ENCODE results near the gene NELFE. TPM values are rescaled to one million over a fixed set of nuclear protein-coding genes. Genes with fewer than 3 reads are reported as not detected.
"Not testable (repeated sequence)": the region's sequence is repeated elsewhere in the genome, so short reads cannot be mapped to it uniquely, and the experiment has no call there.

The NELFE gene, protein sequence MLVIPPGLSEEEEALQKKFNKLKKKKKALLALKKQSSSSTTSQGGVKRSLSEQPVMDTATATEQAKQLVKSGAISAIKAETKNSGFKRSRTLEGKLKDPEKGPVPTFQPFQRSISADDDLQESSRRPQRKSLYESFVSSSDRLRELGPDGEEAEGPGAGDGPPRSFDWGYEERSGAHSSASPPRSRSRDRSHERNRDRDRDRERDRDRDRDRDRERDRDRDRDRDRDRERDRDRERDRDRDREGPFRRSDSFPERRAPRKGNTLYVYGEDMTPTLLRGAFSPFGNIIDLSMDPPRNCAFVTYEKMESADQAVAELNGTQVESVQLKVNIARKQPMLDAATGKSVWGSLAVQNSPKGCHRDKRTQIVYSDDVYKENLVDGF
- polyA plus RNA-seq (ENCODE audit: insufficient read length), result 69.7 TPM

DNA sequence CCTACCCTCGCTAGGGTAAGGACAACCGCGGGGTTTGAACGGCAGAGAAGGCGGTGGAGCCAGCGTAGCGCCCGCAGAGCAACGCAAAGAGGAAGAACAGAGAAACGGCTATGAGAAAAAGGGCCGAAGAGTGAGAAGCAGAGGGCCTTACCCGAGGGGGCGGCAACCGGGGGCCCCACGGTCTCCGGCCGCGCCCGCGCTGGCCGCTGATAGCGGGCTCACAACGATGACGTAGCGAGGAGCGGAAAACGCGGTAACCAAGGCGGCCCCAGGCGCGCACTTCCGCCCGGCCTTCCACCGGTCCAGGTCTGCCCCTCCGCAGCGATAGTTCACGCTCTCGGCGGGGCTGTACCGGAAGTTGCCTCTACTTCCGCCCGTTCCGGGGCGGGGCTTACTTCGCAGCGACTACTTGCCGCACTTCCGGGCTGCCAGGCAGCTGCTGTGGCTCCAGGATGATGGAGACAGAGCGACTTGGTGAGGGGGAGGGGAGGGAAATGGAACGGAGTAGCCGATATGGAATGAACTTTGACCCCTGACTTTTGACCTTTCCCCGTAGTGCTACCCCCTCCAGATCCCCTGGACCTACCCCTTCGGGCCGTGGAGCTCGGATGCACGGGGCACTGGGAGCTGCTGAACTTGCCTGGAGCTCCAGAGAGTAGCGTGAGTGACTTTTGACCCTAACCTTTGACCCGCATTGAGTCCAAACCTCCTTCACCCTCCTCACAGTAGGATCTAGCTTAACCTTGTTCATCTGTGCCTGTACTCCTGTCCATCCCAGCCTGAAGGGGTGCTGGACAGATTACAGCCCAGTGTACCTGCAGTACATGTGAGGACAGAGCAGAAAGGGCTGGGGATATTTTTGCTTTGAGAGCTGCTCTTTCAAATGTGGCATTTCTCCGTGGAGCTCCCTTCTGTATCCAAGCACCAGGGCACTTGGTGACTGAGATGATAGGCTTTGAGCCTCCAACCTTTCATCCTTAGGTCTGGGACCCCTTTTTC lies at the start of gene NELFE, which contains the start of gene SKIC2:
Gene NELFE (minus strand): TSS at position 231 of the 999 bp plus-strand sequence. CDS start 525 bp downstream, outside the sequence.
Gene SKIC2 (plus strand): TSS at position 435 of the 999 bp plus-strand sequence. CDS start 18 bp downstream, at position 453.
- peak; percentile 98 for DNase-seq

DNA sequence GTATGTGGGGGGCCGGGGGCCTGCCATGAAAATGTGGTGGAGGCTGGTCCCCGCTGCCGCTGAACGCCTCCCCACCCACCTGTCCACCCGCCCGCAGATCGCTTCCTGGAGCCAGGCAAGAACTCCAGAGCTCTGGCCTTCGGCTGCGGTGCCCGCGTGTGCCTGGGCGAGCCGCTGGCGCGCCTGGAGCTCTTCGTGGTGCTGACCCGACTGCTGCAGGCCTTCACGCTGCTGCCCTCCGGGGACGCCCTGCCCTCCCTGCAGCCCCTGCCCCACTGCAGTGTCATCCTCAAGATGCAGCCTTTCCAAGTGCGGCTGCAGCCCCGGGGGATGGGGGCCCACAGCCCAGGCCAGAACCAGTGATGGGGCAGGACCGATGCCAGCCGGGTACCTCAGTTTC lies 49.3 kb upstream of the NELFE start:
- DNase-seq, result not testable (repeated sequence)

DNA sequence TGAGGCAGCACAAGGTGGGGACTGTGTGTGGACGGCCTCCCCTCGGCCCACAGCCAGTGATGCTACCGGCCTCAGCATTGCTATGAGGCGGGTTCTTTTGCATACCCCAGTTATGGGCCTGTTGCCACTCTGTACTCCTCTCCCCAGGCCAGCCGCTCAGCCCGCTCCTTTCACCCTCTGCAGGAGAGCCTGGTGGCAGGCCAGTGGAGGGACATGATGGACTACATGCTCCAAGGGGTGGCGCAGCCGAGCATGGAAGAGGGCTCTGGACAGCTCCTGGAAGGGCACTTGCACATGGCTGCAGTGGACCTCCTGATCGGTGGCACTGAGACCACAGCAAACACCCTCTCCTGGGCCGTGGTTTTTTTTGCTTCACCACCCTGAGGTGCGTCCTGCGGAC lies 48.3 kb upstream of the NELFE start:
- DNase-seq, result not testable (repeated sequence)

DNA sequence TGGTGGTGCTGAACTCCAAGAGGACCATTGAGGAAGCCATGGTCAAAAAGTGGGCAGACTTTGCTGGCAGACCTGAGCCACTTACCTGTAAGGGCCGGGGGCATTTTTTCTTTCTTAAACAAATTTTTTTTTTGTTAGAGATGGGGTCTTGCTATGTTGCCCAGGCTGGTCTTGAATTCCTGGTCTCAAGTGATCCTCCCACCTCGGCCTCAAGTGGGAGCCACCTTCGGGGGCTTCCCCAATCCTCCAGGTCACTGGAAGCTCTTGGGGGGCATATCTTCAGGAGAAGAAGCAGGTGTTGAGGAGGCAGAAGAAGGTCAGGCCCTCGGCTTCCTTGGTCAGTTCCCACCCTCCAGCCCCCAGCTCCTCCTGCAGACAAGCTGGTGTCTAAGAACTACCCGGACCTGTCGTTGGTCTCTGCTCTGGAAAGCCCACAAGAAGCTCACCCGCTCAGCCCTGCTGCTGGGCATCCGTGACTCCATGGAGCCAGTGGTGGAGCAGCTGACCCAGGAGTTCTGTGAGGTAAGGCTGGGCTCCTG lies 47.3 kb upstream of the NELFE start:
- not testable (repeated sequence) for DNase-seq

DNA sequence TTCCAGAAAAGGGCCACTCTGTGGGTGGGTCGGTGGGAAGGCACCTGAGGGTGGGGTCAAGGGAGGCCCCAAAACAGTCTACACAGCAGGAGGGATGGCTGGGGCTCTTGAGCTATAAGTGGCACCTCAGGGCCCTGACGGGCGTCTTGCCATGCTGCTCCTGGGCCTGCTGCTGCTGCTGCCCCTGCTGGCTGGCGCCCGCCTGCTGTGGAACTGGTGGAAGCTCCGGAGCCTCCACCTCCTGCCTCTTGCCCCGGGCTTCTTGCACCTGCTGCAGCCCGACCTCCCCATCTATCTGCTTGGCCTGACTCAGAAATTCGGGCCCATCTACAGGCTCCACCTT lies 46.7 kb upstream of the NELFE start:
- DNase-seq, result not testable (repeated sequence)

DNA sequence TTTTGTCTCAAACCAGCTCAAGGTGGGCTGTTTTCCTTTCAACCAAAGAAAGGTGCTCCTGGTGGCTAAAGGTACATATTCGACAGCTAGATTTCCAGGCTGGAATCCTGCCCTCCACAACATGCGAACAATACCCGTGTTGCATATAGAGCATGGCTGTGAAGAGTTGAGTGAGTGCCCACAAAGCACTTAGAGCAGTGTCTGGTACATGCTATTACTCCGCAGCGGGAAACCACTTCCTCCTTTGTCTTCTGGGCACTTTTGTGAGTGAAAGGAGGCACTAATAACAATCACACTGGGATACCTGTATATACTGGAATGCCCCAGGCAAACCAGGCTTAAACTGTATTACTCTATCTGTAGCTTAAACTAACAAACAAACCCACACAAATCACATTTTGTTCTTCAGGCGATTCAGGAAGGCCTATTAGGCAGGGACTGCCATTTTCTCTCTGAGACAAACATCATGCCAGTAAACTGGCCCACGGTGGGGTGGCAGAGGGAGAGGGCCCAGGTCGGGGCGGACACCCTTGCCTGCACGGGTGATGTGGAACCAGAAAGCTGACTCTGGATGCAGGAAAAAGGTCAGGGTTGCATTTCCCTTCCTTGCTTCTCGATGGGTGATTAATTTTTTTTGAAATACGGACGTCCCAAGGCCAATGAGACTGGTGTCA lies 46.2 kb upstream of the NELFE start:
- not testable (repeated sequence) for DNase-seq

DNA sequence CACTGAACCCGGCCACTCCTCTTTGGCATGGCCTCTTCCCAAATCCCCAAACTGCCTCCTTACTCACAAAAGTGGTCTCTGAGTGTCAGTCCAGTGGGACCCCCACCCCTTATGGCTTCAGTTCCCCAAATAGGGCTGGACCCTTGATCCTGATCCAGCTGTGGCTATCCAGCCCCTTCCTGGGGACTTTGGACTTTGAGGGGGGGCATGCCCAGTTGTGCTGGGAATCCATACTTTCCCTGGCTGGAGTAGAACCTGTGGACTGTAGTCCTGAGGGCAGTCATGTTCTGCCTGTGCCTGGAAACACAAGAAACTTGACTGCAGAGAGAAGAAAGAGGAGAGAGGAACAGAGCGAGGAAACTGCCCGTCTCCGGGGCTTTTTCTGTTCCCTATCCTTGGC lies 45.6 kb upstream of the NELFE start:
- not testable (repeated sequence) for DNase-seq

DNA sequence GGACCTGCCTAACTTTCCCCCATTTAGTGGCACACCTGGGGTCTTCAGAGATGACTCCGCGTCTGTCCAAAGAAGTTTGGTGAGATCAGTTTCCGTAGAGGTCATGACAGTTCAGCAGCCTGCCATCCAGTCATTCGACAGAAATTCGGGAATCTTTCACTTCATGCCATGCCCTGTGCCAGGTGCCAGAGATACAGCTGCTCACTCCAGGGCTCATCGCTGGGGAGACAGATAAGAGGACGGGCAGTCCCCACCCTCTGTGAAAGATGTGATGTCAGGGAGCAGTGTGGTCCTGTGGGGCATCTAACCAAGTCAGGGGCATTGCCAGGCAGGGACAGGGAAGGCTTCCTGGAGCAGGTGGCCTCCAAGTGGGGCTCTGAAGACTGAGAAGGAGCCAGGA lies 44.5 kb upstream of the NELFE start:
- not testable (repeated sequence) for DNase-seq

DNA sequence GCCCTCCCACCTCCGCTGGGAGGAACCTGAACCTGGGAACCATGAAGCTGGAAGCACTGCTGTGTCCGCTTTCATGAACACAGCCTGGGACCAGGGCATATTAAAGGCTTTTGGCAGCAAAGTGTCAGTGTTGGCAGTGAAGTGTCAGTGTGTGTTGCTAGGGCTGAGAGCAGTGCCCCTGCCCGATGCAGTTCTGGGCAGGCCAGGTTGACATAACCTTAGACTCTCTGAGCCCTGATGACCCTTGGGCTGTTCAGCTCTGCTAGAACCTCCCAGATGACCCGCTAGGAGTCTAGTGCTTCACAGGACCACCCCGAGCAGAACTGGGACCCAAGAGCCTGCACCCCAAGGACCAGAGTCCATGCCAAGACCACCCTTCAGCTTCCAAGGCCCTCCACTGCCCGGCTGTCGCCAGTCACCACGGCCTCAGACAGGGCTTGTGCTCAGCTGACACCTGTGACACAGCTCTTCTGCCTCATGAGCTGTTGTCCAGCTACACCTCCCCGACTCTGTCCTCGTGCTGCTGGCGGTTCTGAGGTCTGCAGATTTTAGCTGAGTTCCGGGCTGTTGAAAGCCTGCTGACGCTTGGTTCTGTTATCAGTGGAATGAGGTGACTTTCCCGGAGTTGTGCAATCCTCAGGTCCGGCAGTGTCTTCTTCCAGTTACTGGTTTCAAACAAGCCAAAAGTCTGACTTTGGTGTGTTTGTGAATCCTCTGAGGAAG lies 43.9 kb upstream of the NELFE start:
- not testable (repeated sequence) for DNase-seq

DNA sequence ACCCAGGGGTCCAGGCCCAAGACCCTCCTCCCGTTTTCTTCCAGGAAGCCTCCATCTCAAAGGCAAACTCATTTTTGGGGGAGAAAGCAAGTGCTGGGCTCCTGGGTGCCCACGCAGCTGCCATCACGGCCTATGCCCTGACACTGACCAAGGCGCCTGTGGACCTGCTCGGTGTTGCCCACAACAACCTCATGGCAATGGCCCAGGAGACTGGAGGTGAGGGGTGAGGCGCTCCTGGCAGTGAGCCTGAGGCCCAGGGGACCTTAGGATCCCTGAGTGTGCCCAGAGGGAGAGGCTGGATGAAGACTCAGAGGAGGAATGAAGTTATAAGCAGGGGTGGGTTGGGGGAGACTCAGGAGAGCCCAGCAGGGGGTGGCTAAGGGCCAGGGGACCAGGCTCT lies 37.6 kb upstream of the NELFE start:
- DNase-seq, result not testable (repeated sequence)

DNA sequence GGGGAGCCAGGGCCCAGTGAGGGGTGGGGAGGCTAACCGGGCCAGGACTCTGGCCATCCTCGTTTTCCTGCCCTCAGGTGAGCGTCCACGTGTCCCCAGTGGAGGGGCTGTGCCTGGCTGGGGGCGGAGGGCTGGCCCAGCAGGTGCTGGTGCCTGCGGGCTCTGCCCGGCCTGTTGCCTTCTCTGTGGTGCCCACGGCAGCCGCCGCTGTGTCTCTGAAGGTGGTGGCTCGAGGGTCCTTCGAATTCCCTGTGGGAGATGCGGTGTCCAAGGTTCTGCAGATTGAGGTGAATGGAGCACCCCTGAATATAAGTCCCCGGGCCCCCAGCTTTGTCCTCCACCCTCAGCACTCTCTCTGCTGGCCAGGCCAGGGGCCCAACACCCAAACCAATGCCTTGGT lies 35.6 kb upstream of the NELFE start:
- DNase-seq, result not testable (repeated sequence)

DNA sequence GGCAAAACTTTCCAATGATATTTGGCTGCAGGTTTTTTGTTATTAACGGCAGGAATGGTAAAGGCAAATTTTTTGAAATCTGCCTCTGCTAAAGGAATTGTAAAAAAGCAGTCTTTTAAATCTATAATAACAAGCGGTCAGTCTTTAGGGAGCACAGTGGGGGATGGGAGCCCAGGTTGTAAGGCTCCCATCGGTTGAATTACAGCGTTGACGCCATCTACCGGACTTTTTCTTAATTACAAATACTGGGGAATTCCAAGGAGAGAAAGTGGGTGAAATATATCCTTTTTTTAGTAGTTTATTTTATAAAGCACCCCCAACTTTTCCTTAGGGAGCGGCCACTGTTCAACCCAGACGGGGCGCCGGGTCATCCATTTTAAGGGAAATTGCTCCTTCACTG lies 30.6 kb upstream of the NELFE start:
- not testable (repeated sequence) for DNase-seq

DNA sequence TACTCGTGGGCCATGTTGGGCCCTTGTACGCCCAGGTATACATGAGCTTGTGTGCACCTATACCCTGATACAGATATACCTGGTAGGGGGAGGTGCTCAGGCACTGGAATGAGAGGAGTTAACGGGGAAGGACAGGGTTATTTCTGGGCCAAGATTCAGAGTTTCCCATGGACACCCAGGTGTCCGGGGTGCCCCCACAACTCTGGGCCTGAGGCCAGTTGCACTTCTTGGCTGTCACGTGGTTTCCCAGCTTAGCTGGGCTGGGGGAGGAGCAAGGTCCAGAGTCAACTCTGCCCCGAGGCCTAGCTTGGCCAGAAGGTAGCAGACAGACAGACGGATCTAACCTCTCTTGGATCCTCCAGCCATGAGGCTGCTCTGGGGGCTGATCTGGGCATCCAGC lies 23.0 kb upstream of the NELFE start, which contains the start of gene C4A:
Gene C4A (plus strand): TSS at position 314 of the 400 bp plus-strand sequence. CDS start 51 bp downstream, at position 365.
- DNase-seq, result not testable (repeated sequence)

DNA sequence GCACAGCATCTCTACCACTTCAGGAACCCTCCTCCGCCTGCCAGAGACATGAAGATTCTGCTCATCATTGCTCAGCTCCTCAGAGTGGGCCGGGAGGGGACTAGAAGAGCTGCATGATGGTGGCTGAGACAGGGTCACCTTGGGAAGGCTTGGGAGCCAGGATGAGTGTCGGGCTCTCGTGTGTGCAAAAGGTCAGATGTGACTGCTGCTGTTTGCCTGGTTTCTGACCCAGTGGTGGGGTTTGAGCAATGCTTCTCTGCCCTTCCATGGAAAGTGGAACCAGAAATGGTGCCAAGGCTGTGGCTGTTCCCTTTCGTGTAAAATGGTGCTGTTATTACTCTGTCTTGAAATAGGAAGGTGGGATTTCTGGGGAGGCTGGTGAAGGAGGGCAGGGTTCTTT lies 22.2 kb upstream of the NELFE start:
- DNase-seq, result not testable (repeated sequence)

DNA sequence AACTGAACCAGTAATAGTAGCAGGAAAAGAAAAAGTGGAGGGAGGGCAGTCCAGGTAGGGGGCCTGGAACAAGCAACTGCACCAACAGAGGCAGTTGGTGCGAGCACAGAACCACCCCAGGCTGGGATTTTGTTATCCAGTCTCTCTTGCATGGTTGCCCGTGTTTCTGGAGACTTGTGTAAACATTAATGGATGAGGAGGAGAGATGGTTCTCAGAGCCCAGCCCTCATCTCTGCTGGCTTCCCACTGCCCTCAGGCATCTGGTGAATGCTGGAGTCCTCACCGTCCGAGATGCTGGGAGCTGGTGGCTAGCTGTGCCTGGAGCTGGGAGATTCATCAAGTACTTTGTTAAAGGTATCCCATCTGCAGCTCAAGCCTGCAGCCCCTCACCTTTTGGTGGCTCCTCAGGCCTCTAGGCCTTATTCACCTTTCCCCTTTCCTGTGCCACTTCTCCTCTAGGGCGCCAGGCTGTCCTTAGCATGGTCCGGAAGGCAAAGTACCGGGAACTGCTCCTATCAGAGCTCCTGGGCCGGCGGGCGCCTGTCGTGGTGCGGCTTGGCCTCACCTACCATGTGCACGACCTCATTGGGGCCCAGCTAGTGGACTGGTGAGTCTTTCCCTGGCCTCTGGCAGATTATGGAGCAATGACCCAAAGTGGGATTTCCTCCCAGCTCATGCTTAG lies 21.6 kb upstream of the NELFE start:
- DNase-seq, result not testable (repeated sequence)

DNA sequence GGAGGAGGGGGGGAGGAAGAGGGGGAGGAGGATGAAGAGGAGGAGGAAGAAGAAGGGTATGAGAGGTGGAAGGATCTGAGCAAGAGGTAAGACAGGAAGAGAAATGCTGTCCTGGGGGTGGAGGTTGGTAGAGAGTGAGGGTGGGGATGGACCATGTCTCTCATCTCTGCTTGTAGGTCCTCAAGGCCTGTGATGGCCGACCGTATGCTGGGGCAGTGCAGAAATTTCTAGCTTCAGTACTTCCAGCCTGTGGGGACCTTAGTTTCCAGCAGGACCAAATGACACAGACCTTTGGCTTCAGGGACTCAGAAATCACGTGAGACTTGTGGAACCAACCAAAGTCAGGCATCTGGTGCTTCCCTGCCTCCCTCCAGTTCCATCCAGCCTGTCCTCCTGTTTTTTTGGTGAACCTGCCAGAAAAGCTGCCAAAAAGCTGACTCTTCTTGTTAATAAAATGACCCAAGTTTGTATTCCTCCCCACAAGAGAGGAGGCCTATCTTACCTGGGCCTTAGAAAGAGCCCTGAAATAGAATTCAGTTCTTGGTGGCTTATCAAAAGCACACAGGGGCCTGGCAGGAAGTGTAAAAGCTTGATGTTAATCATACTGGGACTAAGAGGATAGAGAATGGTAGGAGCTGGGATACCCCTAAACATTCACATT lies 20.6 kb upstream of the NELFE start:
- DNase-seq, result no peak

DNA sequence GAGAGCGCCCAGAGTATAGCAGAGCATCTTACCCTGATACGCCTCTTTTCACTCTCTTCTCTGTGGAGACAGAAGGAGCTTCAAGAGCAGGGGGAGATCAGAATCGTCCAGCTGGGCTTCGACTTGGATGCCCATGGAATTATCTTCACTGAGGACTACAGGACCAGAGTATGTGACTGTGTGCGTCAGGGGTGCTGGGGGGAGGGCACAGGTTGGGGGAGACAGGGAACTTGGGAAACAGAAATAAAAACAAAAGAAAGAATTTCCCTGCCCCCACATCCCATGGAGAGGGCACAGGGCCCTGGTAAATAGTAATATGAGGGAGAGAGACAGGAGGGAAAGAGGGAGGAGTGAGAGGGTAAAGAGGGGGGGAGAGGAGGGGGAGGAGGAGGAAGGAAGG lies 20.1 kb upstream of the NELFE start:
- no peak for DNase-seq

DNA sequence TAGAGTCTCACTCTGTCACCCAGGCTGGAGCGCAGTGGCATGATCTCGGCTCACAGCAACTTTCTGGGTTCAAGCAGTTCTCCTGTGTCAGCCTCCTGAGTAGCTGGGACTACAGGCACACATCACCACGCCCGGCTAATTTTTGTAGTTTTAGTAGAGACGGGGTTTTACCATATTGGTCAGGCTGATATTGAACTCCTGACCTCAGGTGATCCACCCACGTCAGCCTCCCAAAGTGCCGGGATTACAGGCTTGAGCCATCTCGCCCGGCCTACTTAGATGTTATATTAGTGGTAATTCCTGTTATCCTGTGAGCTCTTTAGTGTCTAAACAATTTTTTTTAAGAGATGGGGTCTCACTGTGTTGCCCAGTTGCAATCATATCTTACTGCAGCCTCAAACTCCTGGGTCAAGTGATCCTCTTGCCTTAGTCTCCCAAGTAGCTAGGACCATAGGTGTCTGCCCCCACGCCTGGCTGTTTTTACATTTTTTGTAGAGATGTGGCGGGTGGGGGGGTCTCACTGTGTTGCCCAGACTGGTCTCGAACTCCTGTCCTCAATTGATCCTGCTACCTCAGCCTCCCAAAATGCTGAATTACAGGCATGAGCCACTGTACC lies 19.2 kb upstream of the NELFE start:
- DNase-seq, result no peak

DNA sequence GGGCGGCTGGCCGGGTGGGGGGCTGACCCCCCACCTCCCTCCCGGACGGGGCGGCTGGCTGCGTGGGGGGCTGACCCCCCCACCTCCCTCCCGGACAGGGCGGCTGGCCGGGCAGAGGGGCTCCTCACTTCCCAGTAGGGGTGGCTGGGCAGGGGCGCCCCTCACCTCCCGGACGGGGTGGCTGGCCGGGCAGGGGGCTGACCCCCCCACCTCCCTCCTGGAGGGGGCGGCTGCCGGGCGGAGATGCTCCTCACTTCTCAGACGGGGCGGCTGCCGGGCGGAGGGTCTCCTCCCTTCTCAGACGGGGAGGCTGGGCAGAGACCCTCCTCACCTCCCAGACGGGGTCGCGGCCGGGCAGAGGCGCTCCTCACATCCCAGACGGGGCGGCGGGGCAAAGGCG lies 17.3 kb upstream of the NELFE start:
- not testable (repeated sequence) for DNase-seq
